ENCODE data around the gene LOXL3. TPM values are rescaled to one million over a fixed set of nuclear protein-coding genes. Genes with fewer than 3 reads are reported as not detected.
A peak's percentile ranks its signal among the peaks of the same experiment; 100 is the strongest.

The LOXL3 gene
- total RNA-seq, 2 donors from 2014 or later: 1.3 to 10.7 TPM

GRCh38 chr2:74548900-74549826 lies 4.6 kb downstream of the LOXL3 start:
- WGBS: 8% methylated on average over 46 of the region's 85 CpGs
- Histone ChIP-seq H3K4me3 (peak overlapping the region; percentile 40 to 44), H3K36me3 (no peaks in the 10 kb centered on the region), H3K27ac (peak overlapping the region; percentile 20 to 49), H3K9me3 (no peaks in the 10 kb centered on the region), H3K4me1 (replicated peaks) (no peaks in the 10 kb centered on the region), H3K27me3 (replicated peaks; ENCODE audit: insufficient read depth) (no peaks in the 10 kb centered on the region)
- no peak for TF ChIP-seq CTCF (IDR thresholded peaks at IDR 0.05)
- TF ChIP-seq POLR2A (IDR thresholded peaks at IDR 0.05): peak; percentile 28
- intact Hi-C loops (cut with DNase I): no loop called here
- DNase-seq (ENCODE audit: low spot score): peak; percentile 32

DNA sequence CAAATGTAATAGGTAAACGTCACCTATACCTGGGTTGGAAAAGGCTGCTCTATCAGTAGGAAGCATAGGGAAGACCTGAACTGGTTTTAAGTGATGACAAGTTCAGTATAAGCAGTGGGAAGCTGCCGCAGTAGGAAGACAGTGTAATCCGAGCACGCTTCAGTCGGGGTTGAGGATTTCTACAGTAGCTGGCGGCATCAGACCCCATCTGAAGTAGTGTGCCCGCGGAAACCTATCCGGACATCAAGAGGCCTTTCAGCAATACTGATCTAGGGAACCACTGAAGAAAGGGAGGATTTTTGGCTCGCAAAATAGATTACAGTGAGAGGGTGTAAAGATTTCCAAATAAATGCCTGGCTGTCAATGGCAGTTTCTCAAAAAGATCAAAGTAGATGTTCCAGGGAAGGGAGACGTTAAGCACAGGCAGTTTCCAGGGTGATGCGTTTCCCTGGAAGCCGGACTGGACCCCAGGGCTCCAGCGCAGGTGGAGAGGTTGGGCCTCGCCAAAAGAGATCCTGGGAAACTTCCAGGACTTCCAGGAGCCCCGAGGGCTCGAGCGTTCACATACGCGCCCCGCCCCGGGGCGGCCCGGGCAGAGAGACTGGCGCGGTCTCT lies 5.3 kb downstream of the LOXL3 start:
- Histone ChIP-seq H3K27me3 (replicated peaks; ENCODE audit: insufficient read depth) (no peaks in the 10 kb centered on the region), H3K27ac (peak overlapping the region; percentile 20 to 49), H3K36me3 (no peaks in the 10 kb centered on the region), H3K9me3 (no peaks in the 10 kb centered on the region), H3K4me3 (peak overlapping the region; percentile 40 to 44), H3K4me1 (replicated peaks) (no peaks in the 10 kb centered on the region)
- 8% methylated on average over 26 of the region's 26 CpGs for WGBS
- no peak for DNase-seq (ENCODE audit: low spot score)
- TF ChIP-seq POLR2AphosphoS5 (IDR thresholded peaks at IDR 0.05): no peak
- TF ChIP-seq CTCF (IDR thresholded peaks at IDR 0.05): no peak
- TF ChIP-seq POLR2A (IDR thresholded peaks at IDR 0.05): no peak
- intact Hi-C loops (cut with DNase I): no loop called here

DNA sequence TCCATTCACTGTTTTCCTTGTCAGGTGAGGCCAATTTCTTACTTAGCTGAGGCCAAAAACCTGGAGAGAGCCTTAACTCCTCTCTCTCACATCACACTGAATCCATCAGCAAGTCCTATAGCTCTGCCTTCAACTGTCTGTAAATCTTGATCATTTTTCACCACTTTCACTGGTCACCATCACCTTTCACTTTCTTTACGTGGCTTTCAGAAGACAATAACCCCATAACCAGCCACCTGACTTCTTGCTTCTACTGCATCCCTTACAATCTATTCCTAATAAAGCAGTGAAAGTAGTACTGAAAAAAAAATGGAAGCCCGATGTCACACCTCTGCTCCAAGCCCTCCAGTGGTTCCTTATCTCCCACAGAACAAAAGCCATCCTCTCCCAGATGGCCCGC lies 7.7 kb downstream of the LOXL3 start:
- 83% methylated on average over 3 of the region's 3 CpGs for WGBS
- Histone ChIP-seq H3K9me3 (no peaks in the 10 kb centered on the region), H3K4me1 (replicated peaks) (no peaks in the 10 kb centered on the region), H3K4me3 (no peak overlapping the region), H3K27me3 (replicated peaks; ENCODE audit: insufficient read depth) (no peaks in the 10 kb centered on the region), H3K27ac (no peak overlapping the region), H3K36me3 (no peaks in the 10 kb centered on the region)
- intact Hi-C loops (cut with DNase I): no loop called here
- no peak for DNase-seq (ENCODE audit: low spot score)
- TF ChIP-seq POLR2A (IDR thresholded peaks at IDR 0.05) (no peak), POLR2AphosphoS5 (IDR thresholded peaks at IDR 0.05) (no peak), CTCF (IDR thresholded peaks at IDR 0.05) (no peak)

DNA sequence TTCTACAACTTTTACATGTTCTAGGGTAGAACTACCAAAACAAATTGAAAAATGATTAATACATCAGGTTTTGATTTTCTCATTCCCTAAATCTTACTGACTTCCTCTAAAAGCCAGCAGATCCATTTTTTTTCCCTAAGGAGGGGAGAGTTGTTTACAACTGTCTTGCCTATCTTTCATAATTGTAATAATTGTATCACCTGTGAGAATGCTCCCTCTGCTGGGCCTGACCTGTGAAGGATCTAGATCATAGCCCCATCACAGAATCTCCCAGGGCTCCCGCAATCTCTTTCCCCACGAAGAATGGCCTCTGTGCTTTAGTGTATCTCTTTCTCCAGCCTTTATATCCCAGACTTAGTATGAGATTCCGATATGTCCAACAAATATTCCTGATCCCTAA lies 9.1 kb downstream of the LOXL3 start:
- Histone ChIP-seq H3K4me1 (replicated peaks) (no peaks in the 10 kb centered on the region), H3K27me3 (replicated peaks; ENCODE audit: insufficient read depth) (no peaks in the 10 kb centered on the region), H3K4me3 (no peak overlapping the region), H3K9me3 (no peaks in the 10 kb centered on the region), H3K27ac (no peak overlapping the region), H3K36me3 (no peaks in the 10 kb centered on the region)
- intact Hi-C loops (cut with DNase I): no loop called here
- peak in 1 of 4 experiments; percentile 6 for TF ChIP-seq CTCF (IDR thresholded peaks at IDR 0.05)
- no peak for TF ChIP-seq POLR2AphosphoS5 (IDR thresholded peaks at IDR 0.05)
- no peak for DNase-seq (ENCODE audit: low spot score)
- WGBS: 97% methylated on average over 3 of the region's 3 CpGs

Measured in prostate gland (tissue), 2 donors.